Measurements from ENCODE around the gene TRIP6. TPM values are rescaled to one million over a fixed set of nuclear protein-coding genes. Genes with fewer than 3 reads are reported as not detected.

TRIP6 gene
- total RNA-seq, 1 donor from 2014 or later = 56.5 TPM

DNA sequence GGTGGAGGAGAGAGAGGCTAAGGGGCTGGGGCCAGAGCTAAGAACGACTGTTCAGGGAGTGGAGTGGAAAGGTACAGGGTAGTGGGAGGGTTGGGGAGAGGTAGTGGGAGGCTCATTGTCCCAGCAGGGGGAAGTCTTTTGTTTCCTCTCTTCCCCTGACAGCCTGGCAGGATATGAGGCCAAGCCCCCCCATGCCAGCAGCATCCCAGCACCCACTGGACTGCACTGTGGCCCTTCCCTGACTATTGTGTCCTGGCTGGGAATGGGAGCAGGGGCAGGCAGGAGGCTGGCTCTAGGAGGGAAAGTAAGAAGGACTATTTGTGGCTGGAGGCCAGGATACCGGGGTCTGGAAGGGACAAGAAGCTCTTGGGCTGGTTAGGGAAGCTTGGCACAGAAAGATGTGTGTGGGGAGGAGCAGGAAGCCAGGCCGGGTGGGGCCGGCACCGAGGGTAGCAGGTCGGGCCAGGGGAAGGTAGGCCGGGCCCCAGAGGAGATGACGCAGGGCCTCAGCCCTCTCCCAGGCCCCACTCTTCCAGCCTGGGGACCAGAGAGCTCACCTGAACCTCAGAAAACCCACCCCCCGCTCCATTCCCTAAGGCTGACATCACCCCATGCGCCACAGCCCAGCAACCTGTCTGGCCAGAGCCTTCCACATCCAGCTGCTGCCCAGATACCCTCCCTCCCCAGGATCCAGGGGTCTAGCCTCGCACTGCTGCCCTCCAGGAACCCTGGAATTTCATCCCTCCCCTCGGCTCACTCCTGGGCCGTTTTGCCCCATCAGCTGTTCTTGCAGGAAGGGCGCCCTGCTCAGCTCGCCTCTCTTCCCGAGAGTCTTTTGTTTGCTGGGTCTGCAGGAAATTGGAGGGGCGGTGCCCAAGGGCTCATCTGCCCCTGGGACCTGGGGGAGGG is 31.0 kb upstream of the TRIP6 start:
- ATAC-seq (peak; percentile 74 to 79), DNase-seq (peak; percentile 65)
- H3K27me3 ChIP-seq (ENCODE audit: low read depth) = no peaks in the 10 kb centered on the region
- peak overlapping the region; percentile 57 for H3K4me3 ChIP-seq
- no peaks in the 10 kb centered on the region for H3K36me3 ChIP-seq
- no peak for TF ChIP-seq CTCF (IDR thresholded peaks at IDR 0.05)
- peaks cover 14% of the 10 kb centered on the region for H3K4me1 ChIP-seq
- intact Hi-C loops (cut with DNase I) = no loop called here
- no peaks in the 10 kb centered on the region for H3K9me3 ChIP-seq
- H3K27ac ChIP-seq = peak overlapping the region; percentile 87

- H3K4me3 ChIP-seq = peak overlapping the region; percentile 57
- ATAC-seq (no peak), DNase-seq (no peak)
Measured at GRCh38 chr7:100836812-100837098, 30.4 kb upstream of the TRIP6 start.

DNA sequence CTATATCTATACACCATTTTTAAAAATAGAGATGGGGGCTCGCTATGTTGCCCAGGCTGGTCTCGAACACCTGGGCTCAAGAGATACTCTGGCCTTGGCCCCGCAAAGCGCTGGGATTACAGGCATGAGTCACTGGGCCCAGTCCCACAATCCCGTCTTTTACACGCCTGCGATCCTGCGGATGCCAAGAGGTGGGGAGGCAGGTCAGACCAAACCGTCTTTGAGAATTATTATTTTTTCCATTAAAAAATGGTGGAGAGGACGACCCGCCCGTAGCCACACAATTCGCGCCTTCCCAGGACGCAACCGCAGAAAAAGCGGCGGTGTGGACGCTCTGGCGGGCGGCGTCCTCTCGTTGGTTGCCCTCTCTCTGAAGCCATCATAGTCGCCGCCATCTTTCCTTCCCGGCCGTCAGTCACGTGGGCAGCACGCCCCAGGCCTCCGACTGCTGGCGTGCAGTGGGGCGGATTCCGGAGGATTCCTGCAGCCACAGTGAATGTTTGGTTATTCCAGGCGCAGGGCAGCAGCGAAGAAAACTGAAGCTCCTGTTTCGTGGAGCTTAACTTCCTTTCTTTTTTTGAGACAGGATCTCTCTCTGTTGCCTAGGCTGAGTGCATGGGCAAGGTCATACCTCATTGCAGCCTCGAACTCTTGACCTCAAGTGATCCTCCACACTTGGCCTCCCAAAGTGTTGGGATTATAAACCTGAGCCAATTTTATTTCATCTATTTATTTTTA is 29.9 kb upstream of the TRIP6 start:
- peak overlapping the region; percentile 57 for H3K4me3 ChIP-seq
- no peaks in the 10 kb centered on the region for H3K27me3 ChIP-seq (ENCODE audit: low read depth)
- TF ChIP-seq CTCF (IDR thresholded peaks at IDR 0.05) = no peak
- no peaks in the 10 kb centered on the region for H3K9me3 ChIP-seq
- ATAC-seq (peak; percentile 95 to 97), DNase-seq (peak; percentile 93)
- intact Hi-C loops (cut with DNase I) = no loop called here
- H3K4me1 ChIP-seq = peaks cover 14% of the 10 kb centered on the region
- peak overlapping the region; percentile 87 for H3K27ac ChIP-seq
- H3K36me3 ChIP-seq = no peaks in the 10 kb centered on the region

More at GRCh38 chr7:100836812-100837098, 30.4 kb upstream of the TRIP6 start:
- H3K4me1 ChIP-seq = peaks cover 14% of the 10 kb centered on the region
- no peaks in the 10 kb centered on the region for H3K36me3 ChIP-seq
- H3K27ac ChIP-seq = peak overlapping the region; percentile 87
- TF ChIP-seq CTCF (IDR thresholded peaks at IDR 0.05) = no peak
- no peaks in the 10 kb centered on the region for H3K27me3 ChIP-seq (ENCODE audit: low read depth)
- H3K9me3 ChIP-seq = no peaks in the 10 kb centered on the region
- intact Hi-C loops (cut with DNase I) = no loop called here

- H3K4me1 ChIP-seq = peaks cover 14% of the 10 kb centered on the region
- no peak for TF ChIP-seq CTCF (IDR thresholded peaks at IDR 0.05)
- intact Hi-C loops (cut with DNase I) = no loop called here
Measured at GRCh38 chr7:100839361-100839760, 27.8 kb upstream of the TRIP6 start.

DNA sequence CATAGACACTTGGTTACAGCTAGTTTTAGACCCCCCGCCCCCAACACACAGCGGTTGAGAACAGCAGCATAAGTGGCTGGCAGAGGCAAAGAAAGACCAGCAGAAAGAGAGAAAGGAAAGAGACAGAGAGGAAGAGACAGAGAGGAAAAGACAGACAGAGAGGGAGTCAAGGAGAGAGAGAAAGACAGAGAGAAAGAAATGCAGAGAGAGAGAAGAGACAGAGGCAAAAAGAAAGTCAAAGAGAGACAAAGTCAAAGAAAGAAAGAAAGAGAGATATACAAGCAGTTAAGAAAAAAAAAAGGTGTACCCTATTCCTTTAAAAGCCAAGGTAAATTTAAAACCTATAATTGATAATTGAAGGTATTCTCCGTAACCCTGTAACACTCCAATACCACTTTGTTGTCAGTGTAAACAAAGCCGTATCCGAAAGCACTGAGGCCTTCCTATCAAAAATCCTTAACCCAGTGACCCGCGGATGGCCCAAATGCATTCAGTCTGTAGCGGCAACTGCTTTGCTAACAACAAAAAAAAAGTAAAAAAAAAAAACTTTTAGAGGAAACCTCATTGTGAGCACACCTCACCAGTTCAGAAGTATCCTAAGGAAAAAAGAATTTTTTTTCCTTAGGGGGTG is 26.6 kb upstream of the TRIP6 start:
- ATAC-seq = no peak
- no peak overlapping the region for H3K27ac ChIP-seq
- no peak for DNase-seq

More at GRCh38 chr7:100839361-100839760, 27.8 kb upstream of the TRIP6 start:
- no peak for ATAC-seq
- Histone ChIP-seq H3K36me3 (no peaks in the 10 kb centered on the region), H3K4me3 (no peak overlapping the region), H3K9me3 (no peaks in the 10 kb centered on the region), H3K27me3 (ENCODE audit: low read depth) (no peaks in the 10 kb centered on the region), H3K27ac (no peak overlapping the region)
- DNase-seq = no peak

More for the DNA sequence above, 26.6 kb upstream of the TRIP6 start:
- Histone ChIP-seq H3K4me3 (no peak overlapping the region), H3K36me3 (no peaks in the 10 kb centered on the region), H3K4me1 (peaks cover 14% of the 10 kb centered on the region), H3K9me3 (no peaks in the 10 kb centered on the region), H3K27me3 (ENCODE audit: low read depth) (no peaks in the 10 kb centered on the region)
- TF ChIP-seq CTCF (IDR thresholded peaks at IDR 0.05) = no peak
- intact Hi-C loops (cut with DNase I) = no loop called here

All from lower lobe of right lung (tissue), 2 donors.